A673 (cell line): ENCODE measurements around the gene SNX8.

Experiments used
- EZH2 ChIP-seq: fragments of 200-600 bp; sonication (generic); IDR thresholded peaks from 2 replicates; pipeline ENCODE4 v1.6.1; 2017; ENCODE audit warnings: borderline replicate concordance, low read depth, mild to moderate bottlenecking, mixed read lengths, antibody characterized with exemption, low read length; ENCODE audit not compliant: poor library complexity, severe bottlenecking
- TF ChIP-seq, protein P1 (sequence below): fragments of 300-800, 200-600 bp; sonication (generic); conservative IDR thresholded peaks from 2 replicates; pipeline ENCODE4 v1.5.1; 2017; ENCODE audit warnings: low read depth, mild to moderate bottlenecking, antibody characterized with exemption, low read length, moderate library complexity, mixed read lengths

DNA sequence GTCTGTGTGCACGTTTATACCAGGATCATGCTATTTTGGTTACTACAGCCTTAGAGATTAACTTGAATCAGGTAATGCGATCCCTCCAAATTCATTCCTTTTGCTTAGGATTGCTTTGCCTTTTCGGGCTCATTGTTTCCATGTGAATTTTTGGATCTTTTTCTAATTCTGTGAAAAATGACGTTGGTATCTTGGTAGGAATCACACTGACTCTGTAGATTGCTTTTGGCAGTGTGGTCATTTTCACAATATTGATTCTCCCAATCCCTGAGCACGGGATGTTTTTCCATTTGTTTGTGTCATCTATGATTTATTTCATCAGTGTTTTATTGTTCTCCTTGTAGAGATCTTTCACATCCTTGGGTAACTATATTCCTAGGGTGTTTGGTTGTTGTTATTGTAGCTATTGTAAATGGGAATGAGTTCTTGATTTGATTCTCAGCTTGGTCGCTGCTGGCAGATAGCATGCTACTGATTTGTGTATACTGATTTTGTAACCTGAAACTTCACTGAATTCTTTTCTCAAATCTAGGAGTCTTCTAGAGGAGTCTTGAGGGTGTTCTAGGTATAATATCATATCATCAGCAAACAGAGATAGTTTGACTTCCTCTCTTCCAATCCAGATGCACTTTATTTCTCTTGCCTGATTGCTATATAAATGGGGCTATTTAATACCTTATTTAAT, 18.2 kb downstream of the SNX8 start:
- TF ChIP-seq, protein P1, sequence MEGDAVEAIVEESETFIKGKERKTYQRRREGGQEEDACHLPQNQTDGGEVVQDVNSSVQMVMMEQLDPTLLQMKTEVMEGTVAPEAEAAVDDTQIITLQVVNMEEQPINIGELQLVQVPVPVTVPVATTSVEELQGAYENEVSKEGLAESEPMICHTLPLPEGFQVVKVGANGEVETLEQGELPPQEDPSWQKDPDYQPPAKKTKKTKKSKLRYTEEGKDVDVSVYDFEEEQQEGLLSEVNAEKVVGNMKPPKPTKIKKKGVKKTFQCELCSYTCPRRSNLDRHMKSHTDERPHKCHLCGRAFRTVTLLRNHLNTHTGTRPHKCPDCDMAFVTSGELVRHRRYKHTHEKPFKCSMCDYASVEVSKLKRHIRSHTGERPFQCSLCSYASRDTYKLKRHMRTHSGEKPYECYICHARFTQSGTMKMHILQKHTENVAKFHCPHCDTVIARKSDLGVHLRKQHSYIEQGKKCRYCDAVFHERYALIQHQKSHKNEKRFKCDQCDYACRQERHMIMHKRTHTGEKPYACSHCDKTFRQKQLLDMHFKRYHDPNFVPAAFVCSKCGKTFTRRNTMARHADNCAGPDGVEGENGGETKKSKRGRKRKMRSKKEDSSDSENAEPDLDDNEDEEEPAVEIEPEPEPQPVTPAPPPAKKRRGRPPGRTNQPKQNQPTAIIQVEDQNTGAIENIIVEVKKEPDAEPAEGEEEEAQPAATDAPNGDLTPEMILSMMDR: no peak
- TF ChIP-seq EZH2: no peak
